GM19025 (cell line): Measurements from ENCODE around the gene SRGAP2C.
"Not testable (repeated sequence)": the region's sequence is repeated elsewhere in the genome, so short reads cannot be mapped to it uniquely, and the experiment has no call there.

Source experiments
- ATAC-seq: cut with Tn5 transposase; IDR thresholded peaks from one replicate; pipeline ENCODE4 v1.9.1; 2021; ENCODE audit warnings: mild to moderate bottlenecking, low read depth, moderate library complexity; ENCODE audit not compliant: unreplicated experiment

SRGAP2C gene

DNA sequence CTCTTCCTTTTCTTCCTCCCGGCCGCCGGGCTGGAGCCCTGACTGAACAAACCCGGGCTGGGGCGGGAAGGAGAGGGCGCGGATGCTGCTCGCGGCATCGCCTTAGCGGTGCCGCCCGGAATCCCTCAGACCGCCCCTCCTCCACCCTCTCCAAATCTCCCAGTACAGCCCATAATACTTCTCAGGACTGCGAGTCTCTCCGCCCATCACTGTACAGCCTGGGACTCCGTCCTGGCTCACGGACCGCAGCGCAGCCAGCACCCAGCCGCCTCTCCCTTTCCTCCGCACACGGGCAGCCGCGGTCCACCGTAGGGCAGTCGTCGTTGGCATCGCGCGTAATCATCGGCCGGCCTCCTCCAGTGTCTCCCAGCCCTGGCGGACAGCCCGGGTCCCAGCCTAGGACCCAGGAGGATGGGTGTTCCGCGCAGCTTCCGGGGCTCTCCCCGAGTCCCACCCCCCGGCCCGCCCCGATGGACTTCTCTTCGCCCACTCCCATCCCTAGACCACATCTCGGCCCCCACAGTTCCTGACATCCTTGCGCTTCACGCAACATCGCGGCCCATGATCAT lies 449 bp downstream of the SRGAP2C start:
- not testable (repeated sequence) for ATAC-seq

DNA sequence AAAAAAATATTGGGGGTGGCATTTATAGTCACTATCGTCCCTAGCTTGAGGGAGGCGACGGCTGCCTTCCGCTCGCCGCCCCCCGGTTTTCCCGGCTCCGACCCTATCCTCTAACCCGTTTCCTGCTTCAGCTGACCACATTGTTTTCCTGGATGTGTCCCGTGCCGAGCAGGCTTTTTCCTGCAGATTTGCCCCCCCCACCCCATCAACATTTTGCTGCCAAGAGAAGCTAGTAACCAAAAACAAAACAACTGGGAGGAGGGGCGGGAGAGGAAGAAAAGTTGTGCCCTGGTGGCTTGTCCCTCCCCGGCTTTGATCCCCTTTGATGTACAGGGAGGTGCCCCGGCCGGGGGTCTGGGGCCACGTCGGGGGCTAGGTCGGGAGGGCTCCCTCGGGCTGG lies 1.4 kb downstream of the SRGAP2C start:
- not testable (repeated sequence) for ATAC-seq

- not testable (repeated sequence) for ATAC-seq
These were observed 3.1 kb downstream of the SRGAP2C start for GRCh38 chr1:121187914-121188313.

- ATAC-seq, result not testable (repeated sequence)
These were observed 7.7 kb downstream of the SRGAP2C start for GRCh38 chr1:121192512-121192911.

GRCh38 chr1:121197095-121197882 lies 12.5 kb downstream of the SRGAP2C start:
- not testable (repeated sequence) for ATAC-seq

- not testable (repeated sequence) for ATAC-seq
These were observed 15.0 kb downstream of the SRGAP2C start for GRCh38 chr1:121199763-121200162.

DNA sequence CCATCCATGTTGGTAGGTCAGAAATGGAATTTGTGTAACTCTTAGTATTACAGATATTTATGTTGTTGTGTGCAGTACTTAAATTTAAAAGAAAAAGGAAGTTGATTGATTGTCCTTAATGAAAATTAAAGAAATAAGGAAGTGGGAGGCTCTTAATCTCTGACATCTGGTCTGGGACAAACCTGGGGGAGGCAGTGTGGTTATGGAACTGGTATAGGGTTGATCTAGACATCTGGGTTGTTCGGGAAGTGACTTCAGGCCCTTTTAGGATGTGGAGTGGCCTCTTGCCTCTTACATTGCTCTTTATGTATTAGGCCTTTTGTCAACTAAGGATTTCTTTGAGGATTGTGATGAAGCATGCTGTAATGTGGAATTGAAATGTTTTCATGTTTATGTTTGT lies 15.5 kb downstream of the SRGAP2C start:
- ATAC-seq, result not testable (repeated sequence)

DNA sequence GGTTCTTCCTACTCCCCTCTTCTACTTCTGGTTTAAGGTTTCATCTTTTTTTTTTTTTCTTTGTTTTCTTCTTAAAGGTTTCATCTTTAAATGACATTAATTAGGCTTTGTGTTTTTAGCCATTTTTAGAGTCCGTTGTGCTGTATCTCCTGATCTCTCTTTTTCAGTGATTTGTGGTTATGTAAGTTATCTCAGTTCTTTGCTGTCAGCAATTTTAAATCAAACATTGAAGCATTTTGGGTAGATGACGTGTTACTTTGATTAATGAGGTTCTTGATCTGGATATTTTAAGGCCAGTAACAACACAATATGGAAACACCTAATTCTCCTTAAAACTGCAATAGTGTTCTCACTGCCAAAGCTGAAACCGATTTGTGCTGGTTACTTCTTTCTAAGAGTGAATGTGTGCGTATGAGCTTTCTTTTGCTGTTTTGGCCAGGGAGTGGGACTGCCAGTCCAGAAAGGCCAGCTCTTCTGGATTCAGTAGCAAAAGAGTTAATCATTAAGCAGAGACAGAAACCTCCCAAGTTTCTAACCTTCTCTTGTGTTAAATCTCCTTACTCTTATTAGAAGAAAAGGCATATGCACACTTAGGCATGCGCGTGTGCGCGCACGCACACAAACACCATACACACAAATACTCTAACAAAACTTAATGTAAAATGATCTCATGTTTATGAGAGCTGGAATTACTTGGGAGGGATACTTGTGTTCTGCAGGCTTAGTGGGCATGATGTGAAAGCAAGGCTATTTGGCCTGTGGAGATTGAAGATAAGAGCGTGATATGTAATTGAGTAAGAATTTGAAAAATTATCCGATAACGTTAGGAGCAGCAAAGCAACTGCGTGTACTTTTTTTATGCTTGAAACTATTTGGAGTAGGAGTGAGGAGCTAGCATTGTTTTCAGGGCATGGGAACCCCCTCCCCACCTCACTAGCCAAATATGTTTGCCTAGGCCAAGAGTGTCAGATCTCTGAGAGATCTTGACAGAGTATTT lies 16.5 kb downstream of the SRGAP2C start:
- not testable (repeated sequence) for ATAC-seq

DNA sequence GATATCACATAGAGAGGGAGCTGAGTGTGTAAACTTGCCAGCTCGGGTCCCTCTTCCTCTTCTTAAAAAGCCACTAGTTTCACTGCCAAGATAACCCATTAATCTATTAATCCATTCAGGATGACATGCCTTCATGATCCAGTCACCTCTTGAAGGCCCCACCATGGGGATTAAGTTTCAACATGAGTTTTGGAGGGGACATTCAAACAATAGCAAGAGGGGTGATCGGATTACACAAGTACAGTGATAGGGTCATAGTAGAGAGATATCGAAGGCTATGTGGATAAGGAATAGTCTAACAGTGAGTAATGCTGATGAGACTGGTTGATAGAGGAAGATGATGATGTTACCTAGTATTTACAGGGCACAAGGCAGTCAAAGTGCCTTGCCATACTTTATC lies 18.2 kb downstream of the SRGAP2C start:
- ATAC-seq, result not testable (repeated sequence)

DNA sequence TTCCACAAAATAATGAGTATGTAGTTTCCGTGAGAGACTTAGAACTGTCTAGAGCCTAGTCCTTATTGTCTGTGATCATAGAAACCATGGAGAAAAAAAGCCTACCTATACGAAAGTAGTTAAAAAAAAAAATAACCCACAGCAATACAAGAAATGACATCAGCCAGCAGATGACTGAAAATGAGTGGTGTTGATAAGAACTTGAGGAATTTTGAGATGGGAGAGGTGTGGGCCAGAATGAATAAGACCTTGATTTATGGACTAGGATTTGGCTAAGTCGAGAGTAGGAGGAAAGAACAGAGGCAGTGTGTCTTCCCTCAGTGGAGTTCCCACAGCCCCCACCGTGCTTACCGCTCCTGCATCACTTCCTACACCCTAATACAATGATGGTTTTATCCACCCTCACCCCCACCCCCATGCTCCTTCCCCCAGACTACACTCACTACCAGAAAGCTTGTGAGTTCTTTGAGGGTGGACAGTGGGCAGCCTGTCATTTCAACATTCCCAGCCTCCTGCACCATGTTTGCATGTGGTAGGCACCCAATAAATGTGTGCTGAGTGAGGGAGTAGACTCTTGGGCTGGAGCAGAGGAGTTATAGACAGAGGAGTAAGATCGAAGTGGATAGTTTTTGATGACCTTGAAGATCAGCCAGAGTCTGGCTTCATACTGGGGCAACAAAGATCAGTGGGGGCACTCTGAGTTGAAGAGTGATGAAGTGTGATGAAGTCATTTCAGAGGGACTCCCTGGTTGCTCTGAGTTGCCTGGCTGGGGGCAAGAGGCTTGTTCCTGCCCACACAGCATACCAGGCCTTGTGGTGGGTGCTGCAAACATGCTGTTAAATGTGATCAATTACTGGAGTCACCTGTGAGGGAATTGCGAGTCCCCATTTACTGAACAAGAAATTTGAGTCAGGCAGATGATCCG lies 21.3 kb downstream of the SRGAP2C start:
- ATAC-seq, result not testable (repeated sequence)

DNA sequence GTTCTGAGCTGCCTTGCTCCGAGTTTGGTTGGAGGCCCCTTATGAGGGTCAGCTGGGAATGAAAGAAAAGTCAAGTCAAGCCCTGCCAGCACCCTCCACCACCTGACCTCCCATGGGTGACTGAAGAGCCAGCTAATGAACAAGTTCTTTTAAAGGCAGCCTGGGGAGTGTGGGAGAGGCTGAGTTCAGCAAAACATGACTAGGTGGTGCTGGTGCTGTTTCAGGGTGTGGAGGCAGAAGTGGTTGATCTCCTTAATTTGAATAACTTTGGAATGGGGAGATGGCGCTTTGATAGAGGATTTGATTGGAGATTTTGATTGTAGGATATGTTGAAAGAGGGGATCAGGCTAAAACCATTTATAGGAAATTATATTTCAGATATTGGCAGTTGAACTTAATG lies 22.6 kb downstream of the SRGAP2C start:
- ATAC-seq, result not testable (repeated sequence)

DNA sequence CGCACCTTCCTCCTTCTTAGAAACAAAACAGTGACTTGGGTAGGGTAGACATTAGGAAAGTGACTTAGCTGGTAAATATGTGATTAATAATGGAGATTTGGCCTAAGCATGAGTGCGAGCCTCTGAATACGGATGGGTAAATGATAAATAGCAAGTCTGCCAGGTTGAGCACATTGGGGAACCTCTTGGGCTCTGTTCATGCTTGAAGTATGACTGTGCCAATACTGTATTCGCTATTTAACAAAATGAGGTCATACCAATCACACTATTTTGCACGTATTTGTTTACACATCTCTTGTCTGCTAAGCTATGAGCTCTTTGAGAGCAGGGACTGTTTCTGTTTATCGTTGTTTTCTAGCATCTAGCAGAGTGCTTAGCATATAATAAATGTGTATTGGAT lies 23.6 kb downstream of the SRGAP2C start:
- ATAC-seq, result not testable (repeated sequence)

DNA sequence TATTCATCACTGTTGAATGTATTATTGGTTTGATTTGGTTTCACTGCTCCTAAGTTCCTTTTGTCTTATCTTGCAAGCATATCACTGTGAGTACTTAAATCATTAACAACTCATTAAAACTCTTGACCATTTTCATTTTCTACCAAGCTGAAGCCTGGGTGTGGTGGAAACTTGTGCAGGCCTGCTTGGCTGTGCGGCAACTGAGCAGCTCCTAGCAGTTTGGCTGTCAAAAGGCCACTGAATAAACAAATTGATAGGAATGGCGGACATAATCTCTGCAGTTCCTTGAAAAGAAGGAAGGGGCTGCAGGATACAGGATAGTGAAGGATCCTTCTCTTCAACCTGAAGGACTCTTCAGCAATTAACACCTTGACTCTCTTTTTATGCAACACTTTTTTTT lies 26.0 kb downstream of the SRGAP2C start:
- not testable (repeated sequence) for ATAC-seq

DNA sequence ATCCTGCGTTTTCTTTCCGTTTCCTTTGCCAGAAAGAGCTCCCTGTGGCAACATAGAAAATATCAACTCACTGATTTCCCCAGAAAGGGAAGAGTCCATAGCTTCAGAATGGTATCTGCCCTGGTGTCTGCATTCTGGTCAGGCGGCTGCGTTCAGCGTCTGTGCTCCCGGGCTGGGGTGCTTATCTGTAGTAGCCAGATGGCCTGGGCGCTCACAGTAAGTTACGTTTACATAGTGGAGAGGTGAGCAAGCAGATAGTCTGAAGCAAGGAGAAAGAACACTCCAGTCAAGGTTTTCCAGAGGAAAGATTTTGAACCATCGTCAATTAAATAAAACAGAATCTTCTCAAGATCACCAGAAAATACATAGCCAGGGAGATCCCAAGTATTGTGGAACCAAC lies 28.7 kb downstream of the SRGAP2C start:
- not testable (repeated sequence) for ATAC-seq

DNA sequence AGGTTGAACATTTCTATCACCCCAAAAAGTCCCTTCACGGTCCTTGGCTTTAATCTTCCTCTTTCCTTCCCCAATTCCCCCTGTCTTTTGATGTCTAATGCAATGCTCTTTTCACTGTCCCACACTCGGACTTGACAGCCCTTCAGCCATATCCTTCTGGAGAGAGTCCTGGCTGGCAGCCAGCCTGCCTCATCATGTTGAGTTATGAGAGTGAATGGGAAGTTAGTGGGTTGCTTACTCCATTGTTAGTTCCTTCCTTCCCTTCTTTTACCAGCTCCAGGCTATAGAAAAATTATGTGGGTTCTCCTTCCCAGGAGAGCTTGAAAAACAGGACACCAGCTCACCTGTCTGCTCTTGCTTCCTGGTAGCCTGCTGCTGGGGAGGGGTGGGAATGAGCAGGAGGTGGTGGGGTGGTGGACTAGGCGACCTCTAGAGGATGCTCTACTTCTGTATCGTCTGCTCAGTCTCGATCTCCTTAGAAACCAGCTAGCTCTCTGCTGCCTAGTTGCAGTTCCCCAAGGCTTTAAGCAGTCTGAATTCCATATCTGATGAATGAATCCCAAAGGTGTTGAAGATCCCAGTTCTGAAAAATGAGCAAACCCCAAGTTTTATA lies 29.9 kb downstream of the SRGAP2C start:
- not testable (repeated sequence) for ATAC-seq

- ATAC-seq, result not testable (repeated sequence)
These were observed 31.1 kb downstream of the SRGAP2C start for GRCh38 chr1:121215699-121216417.

DNA sequence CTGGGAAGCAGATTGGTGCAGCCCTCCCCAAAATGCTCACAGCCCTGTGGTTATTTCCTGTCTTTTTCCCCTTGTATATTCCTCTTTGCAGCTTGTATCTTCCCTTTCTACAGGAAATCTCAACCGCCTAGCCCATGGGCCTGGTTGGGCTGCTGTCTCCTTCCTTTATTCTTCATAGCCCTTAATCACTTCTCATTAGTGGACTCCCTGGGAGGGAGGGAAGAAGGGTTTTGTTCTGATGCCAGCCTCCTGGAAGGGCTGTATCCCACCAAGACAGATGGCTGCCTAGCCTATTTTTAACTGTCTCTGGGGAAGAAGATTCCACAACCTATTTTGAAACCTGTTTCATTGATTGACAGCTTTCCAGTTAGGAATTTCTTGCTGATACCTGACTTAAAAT lies 31.9 kb downstream of the SRGAP2C start:
- ATAC-seq, result not testable (repeated sequence)

GRCh38 chr1:121221770-121222169 lies 37.0 kb downstream of the SRGAP2C start:
- ATAC-seq, result peak; percentile 37

DNA sequence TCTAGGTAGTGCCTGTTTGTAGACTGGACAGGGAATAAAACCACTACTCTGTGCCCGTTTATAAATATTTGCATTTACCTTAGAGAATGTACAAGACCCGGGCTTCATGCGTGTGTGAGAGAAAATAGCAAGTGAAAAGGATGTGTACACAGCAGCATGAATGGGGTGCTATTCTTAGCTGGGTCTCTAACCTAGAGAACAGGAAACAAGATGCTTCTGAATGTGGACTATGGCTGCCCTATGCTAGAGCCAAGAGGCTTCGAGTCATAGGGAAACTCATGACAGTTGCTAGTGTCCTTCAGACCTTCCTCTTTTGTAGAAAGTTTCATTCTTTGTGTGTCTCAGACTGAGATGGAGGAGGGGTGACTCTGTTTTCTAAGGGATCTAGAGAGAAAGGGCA lies 39.9 kb downstream of the SRGAP2C start:
- ATAC-seq, result peak; percentile 98
